ENCODE data around the gene TRA2A.

Gene TRA2A

GRCh38 chr7:23472956-23473843 lies 58.6 kb downstream of the TRA2A start:
- H3K27me3 ChIP-seq (ENCODE audit: control insufficient read depth, insufficient read depth, low read length), result peaks cover 50% of the 10 kb centered on the region
- no peaks in the 10 kb centered on the region for H3K36me3 ChIP-seq (ENCODE audit: control insufficient read depth, insufficient read depth, low read length)
- no peak overlapping the region for H3K9ac ChIP-seq (ENCODE audit: low read length)
- H3K27ac ChIP-seq (ENCODE audit: low read depth, low read length), result no peak overlapping the region
- no peaks in the 10 kb centered on the region for H3K4me1 ChIP-seq (ENCODE audit: control insufficient read depth, insufficient read depth, low read length)
- no peak overlapping the region for H3K4me3 ChIP-seq (ENCODE audit: low read length)

GRCh38 chr7:23472556-23472955 lies 59.2 kb downstream of the TRA2A start:
- Histone ChIP-seq H3K27ac (ENCODE audit: low read depth, low read length) (no peak overlapping the region), H3K36me3 (ENCODE audit: control insufficient read depth, insufficient read depth, low read length) (no peaks in the 10 kb centered on the region), H3K4me1 (ENCODE audit: control insufficient read depth, insufficient read depth, low read length) (no peaks in the 10 kb centered on the region), H3K4me3 (ENCODE audit: low read length) (no peak overlapping the region), H3K27me3 (ENCODE audit: control insufficient read depth, insufficient read depth, low read length) (peaks cover 55% of the 10 kb centered on the region), H3K9ac (ENCODE audit: low read length) (no peak overlapping the region)

GRCh38 chr7:23472046-23472445 lies 59.7 kb downstream of the TRA2A start:
- no peak overlapping the region for H3K4me3 ChIP-seq (ENCODE audit: low read length)
- H3K36me3 ChIP-seq (ENCODE audit: control insufficient read depth, insufficient read depth, low read length), result no peaks in the 10 kb centered on the region
- no peak overlapping the region for H3K9ac ChIP-seq (ENCODE audit: low read length)
- no peak overlapping the region for H3K27ac ChIP-seq (ENCODE audit: low read depth, low read length)
- H3K4me1 ChIP-seq (ENCODE audit: control insufficient read depth, insufficient read depth, low read length), result no peaks in the 10 kb centered on the region
- peaks cover 55% of the 10 kb centered on the region for H3K27me3 ChIP-seq (ENCODE audit: control insufficient read depth, insufficient read depth, low read length)

GRCh38 chr7:23471106-23471859 lies 60.5 kb downstream of the TRA2A start:
- H3K36me3 ChIP-seq (ENCODE audit: control insufficient read depth, insufficient read depth, low read length), result no peaks in the 10 kb centered on the region
- H3K4me3 ChIP-seq (ENCODE audit: low read length), result no peak overlapping the region
- no peak overlapping the region for H3K9ac ChIP-seq (ENCODE audit: low read length)
- H3K27me3 ChIP-seq (ENCODE audit: control insufficient read depth, insufficient read depth, low read length), result peaks cover 55% of the 10 kb centered on the region
- no peak overlapping the region for H3K27ac ChIP-seq (ENCODE audit: low read depth, low read length)
- no peaks in the 10 kb centered on the region for H3K4me1 ChIP-seq (ENCODE audit: control insufficient read depth, insufficient read depth, low read length)

GRCh38 chr7:23470330-23471105 lies 61.3 kb downstream of the TRA2A start, which contains the start of gene IGF2BP3:
Gene IGF2BP3 (minus strand): TSS chr7:23470491. CDS start chr7:23470110, 381 bp downstream.
- no peaks in the 10 kb centered on the region for H3K4me1 ChIP-seq (ENCODE audit: control insufficient read depth, insufficient read depth, low read length)
- no peak within 1 kb of the TSS for H3K9ac ChIP-seq (ENCODE audit: low read length)
- peak within 1 kb of the TSS; percentile 54 for H3K4me3 ChIP-seq (ENCODE audit: low read length)
- H3K27me3 ChIP-seq (ENCODE audit: control insufficient read depth, insufficient read depth, low read length), result peaks cover 55% of the 10 kb centered on the region
- no peaks in the 10 kb centered on the region for H3K36me3 ChIP-seq (ENCODE audit: control insufficient read depth, insufficient read depth, low read length)
- no peak within 1 kb of the TSS for H3K27ac ChIP-seq (ENCODE audit: low read depth, low read length)

- Histone ChIP-seq H3K4me1 (ENCODE audit: control insufficient read depth, insufficient read depth, low read length) (no peaks in the 10 kb centered on the region), H3K27ac (ENCODE audit: low read depth, low read length) (no peak overlapping the region), H3K27me3 (ENCODE audit: control insufficient read depth, insufficient read depth, low read length) (peaks cover 55% of the 10 kb centered on the region), H3K36me3 (ENCODE audit: control insufficient read depth, insufficient read depth, low read length) (no peaks in the 10 kb centered on the region), H3K9ac (ENCODE audit: low read length) (no peak overlapping the region), H3K4me3 (ENCODE audit: low read length) (no peak overlapping the region)
Measured at GRCh38 chr7:23469961-23470250, 61.9 kb downstream of the TRA2A start.

GRCh38 chr7:23469150-23469960 lies 62.4 kb downstream of the TRA2A start:
- Histone ChIP-seq H3K36me3 (ENCODE audit: control insufficient read depth, insufficient read depth, low read length) (no peaks in the 10 kb centered on the region), H3K27me3 (ENCODE audit: control insufficient read depth, insufficient read depth, low read length) (peaks cover 51% of the 10 kb centered on the region), H3K4me1 (ENCODE audit: control insufficient read depth, insufficient read depth, low read length) (no peaks in the 10 kb centered on the region), H3K27ac (ENCODE audit: low read depth, low read length) (no peak overlapping the region), H3K4me3 (ENCODE audit: low read length) (peak overlapping the region; percentile 54), H3K9ac (ENCODE audit: low read length) (no peak overlapping the region)

GRCh38 chr7:23468526-23469149 lies 63.1 kb downstream of the TRA2A start:
- H3K36me3 ChIP-seq (ENCODE audit: control insufficient read depth, insufficient read depth, low read length), result no peaks in the 10 kb centered on the region
- no peaks in the 10 kb centered on the region for H3K4me1 ChIP-seq (ENCODE audit: control insufficient read depth, insufficient read depth, low read length)
- H3K27me3 ChIP-seq (ENCODE audit: control insufficient read depth, insufficient read depth, low read length), result peaks cover 44% of the 10 kb centered on the region
- H3K9ac ChIP-seq (ENCODE audit: low read length), result no peak overlapping the region
- peak overlapping the region; percentile 54 for H3K4me3 ChIP-seq (ENCODE audit: low read length)
- no peak overlapping the region for H3K27ac ChIP-seq (ENCODE audit: low read depth, low read length)

- H3K27me3 ChIP-seq (ENCODE audit: control insufficient read depth, insufficient read depth, low read length), result peaks cover 38% of the 10 kb centered on the region
- no peak overlapping the region for H3K27ac ChIP-seq (ENCODE audit: low read depth, low read length)
- no peak overlapping the region for H3K9ac ChIP-seq (ENCODE audit: low read length)
- peak overlapping the region; percentile 46 for H3K4me3 ChIP-seq (ENCODE audit: low read length)
- H3K36me3 ChIP-seq (ENCODE audit: control insufficient read depth, insufficient read depth, low read length), result no peaks in the 10 kb centered on the region
- no peaks in the 10 kb centered on the region for H3K4me1 ChIP-seq (ENCODE audit: control insufficient read depth, insufficient read depth, low read length)
Measured at GRCh38 chr7:23467806-23468525, 63.8 kb downstream of the TRA2A start.

GRCh38 chr7:23467291-23467805 lies 64.4 kb downstream of the TRA2A start:
- Histone ChIP-seq H3K4me1 (ENCODE audit: control insufficient read depth, insufficient read depth, low read length) (no peaks in the 10 kb centered on the region), H3K27me3 (ENCODE audit: control insufficient read depth, insufficient read depth, low read length) (peaks cover 34% of the 10 kb centered on the region), H3K27ac (ENCODE audit: low read depth, low read length) (no peak overlapping the region), H3K9ac (ENCODE audit: low read length) (no peak overlapping the region), H3K4me3 (ENCODE audit: low read length) (no peak overlapping the region), H3K36me3 (ENCODE audit: control insufficient read depth, insufficient read depth, low read length) (no peaks in the 10 kb centered on the region)

GRCh38 chr7:23462846-23463245 lies 68.9 kb downstream of the TRA2A start:
- Histone ChIP-seq H3K4me3 (ENCODE audit: low read length) (no peak overlapping the region), H3K27me3 (ENCODE audit: control insufficient read depth, insufficient read depth, low read length) (peaks cover 3% of the 10 kb centered on the region), H3K27ac (ENCODE audit: low read depth, low read length) (no peak overlapping the region), H3K36me3 (ENCODE audit: control insufficient read depth, insufficient read depth, low read length) (no peaks in the 10 kb centered on the region), H3K4me1 (ENCODE audit: control insufficient read depth, insufficient read depth, low read length) (no peaks in the 10 kb centered on the region), H3K9ac (ENCODE audit: low read length) (no peak overlapping the region)

Measured in rectal smooth muscle tissue (tissue), 1 donor.